CMK (cell line): ENCODE results near the gene DPF3.

Experiments used
- DNase-seq: peaks from one replicate; pipeline ENCODE4 v3.0.0-alpha.2; 2010; ENCODE audit warnings: low read depth

DPF3 gene

GRCh38 chr14:72614891-72615415 lies 278.9 kb downstream of the DPF3 start:
- no peak for DNase-seq

DNA sequence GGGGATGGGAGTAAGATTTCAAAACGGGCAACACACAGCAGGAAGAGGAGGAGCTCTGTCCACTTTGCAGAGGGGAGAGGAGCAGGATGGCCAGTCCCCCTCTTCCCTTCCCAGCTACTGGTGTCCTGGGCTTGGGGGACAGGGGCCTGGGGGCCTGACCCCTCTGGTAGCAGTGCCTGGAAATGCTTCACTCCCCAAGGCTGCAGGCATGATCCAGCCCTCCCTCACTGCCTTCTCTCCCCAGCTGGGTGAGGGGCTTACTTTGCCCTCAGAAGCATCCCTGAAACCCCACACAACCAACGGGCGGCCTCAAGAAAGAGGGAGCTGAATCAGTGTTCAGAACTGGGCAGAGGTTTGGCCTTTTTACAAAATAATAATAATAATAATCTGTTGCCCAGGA lies 279.5 kb downstream of the DPF3 start:
- DNase-seq = no peak

DNA sequence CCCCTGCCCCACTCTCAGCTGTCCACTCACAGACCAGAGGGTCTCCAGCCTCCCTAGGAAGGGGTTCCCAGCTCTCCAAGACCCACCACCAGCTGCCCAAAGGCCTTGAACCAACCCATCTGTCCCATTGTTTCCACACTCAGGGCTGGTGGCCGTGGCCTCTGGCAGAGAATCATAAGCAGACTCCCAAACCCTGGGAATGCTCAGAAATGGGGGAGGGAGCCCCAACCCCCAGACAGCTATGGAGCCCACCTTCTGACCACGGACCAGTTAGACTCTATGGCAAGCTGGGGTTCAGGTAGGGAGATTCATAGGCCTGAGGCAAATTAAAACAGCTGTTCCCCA lies 280.0 kb downstream of the DPF3 start:
- no peak for DNase-seq

DNA sequence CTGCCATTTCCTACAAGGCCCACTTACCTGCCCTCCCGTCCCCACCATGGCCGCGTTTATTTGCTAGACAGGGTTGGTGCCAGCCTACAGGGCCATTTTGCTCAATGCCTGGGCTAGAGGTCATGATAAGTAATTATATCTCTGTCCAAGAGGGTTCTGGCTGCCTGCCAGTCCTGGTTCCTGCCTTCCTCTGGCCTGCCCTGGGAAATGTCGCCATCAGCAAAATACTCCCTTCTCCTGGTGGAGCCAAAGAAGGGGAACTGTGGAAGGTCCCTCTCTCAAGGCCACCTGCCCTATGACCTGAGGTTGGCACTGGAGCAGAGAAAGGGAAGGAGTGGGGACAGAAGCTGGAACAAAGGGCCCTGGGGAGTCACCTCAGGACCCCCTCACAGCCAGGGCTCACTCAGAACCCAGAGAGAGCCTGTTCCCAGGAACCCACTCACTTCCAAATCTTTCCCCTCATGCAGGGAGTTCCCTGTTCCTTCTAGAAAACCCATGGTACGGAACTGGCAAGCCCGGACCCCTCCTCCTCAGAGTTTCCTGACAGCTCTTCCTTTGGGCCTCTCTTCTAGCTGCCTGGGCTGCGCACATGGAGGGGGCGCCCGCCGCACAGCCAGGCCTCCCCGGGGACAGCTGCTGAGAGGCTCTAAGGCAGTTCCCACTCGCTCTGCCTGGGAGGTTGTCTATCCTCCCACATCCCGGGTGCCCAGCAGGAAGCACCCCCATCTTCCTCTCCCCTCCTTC lies 280.5 kb downstream of the DPF3 start:
- DNase-seq = no peak

- DNase-seq = no peak
Observed at GRCh38 chr14:72612041-72612440, 281.9 kb downstream of the DPF3 start.

DNA sequence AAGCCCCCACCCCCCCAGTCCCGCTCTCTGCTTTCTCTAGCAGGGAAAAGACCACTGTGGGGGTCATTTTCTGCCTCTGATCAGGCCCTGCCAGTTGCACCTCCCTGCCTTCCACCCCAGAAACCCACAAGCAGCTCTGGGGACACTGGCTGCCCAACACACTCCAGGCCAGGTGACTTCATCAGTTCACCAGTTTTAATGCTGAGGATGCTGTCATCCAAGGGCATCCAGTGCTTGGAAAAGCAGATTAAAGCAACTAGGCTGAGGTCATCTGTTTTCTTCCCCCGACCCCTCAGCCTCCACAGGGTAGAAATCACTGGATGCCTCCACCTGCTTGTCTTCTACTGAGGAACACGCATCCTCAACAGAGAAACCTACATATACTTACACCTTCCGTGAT lies 282.4 kb downstream of the DPF3 start:
- no peak for DNase-seq

- no peak for DNase-seq
Observed at GRCh38 chr14:72610831-72611200, 283.1 kb downstream of the DPF3 start.

- no peak for DNase-seq
Observed at GRCh38 chr14:72610096-72610830, 283.6 kb downstream of the DPF3 start.

GRCh38 chr14:72609205-72609916 lies 284.5 kb downstream of the DPF3 start:
- no peak for DNase-seq

DNA sequence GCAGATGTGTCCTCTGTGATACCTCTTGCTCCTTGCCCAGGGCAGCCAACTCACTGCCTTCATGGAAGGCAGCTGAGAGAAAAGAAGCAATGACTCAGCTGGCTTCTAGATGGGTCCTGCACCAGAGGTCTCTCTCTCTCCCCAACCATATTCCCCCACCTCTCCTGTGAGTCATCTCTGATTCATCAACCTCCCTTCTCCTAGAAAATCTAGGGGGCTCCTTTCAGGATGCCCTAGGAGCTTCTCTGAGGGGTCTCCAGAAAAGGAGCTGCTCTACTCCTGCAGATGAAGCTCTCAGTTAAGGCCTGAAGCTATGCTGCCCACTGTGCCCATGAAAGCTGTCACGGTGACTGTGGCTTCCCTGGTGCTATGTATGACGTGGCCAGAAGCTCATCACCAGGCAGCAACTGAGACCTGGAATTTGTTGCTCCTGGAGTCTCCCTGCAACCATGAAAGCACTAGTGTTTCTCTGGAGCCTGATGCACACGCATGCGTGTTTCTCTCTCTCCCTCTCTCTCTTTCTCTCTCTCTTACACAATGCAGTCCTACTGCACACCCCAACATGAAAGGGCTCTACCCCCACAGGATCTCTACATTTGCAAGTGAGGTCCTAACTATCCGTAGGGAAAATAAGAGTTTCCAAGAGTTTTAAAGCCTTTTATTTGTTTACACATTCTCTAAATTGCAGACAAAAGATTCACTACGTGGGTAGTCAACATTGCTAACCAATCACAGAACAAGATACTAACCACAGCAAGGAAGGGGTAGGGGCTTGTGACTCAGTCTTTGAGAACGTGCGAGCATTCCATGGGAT lies 285.3 kb downstream of the DPF3 start:
- DNase-seq = no peak

GRCh38 chr14:72607386-72608130 lies 286.3 kb downstream of the DPF3 start:
- no peak for DNase-seq

DNA sequence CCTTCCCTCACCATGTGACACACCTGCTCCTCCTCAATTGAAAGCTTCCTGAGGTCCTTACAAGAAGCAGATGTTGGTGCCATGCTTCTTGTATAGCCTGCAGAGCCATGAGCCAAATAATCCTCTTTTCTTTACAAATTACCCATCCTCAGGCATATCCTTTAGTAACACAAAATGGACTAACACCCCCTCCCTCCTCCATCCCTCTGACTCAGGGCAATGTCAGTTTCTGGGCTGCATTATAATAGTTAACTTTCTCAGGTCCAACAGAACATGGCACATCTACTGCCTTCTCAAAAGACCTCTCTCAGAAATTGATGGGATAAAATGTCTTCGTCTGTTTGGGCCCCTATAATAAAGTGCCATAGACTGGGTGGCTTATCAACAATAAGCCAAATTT lies 287.0 kb downstream of the DPF3 start:
- no peak for DNase-seq

DNA sequence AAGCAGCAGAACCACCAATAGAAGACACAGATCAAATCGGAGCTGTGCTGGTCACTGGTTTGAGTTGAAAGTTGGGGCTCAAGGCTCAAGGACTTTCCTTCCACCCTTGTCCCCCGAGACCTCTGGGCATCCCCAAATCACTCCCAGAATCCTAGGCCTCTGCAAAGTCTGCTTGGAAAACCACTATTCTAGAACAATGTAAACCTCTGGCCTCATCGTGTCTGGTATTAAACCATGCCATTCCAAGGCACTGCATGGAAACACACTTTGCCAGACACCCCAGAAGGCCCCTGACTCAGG lies 288.0 kb downstream of the DPF3 start:
- DNase-seq = no peak

GRCh38 chr14:72605096-72605920 lies 288.6 kb downstream of the DPF3 start:
- DNase-seq = no peak

DNA sequence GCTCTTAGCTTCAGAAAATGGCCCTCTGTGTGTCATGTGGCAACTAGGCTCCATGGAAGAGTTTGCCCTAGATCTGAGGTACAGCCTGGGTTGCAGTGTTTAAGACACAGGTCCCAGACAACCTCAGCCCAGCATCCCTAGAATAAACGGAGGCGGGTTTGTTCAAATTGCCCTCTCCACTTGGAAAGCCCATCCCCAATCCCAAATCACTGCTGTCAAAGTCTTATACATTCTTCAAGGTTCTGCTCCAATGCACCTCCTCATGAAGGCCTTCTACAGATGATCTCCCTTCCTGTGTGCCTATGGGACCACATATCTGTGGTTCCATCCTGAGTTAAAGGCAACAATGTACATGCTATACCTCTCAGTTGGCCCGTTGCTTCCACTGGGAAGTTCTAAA lies 289.8 kb downstream of the DPF3 start:
- no peak for DNase-seq

GRCh38 chr14:72603639-72604038 lies 290.3 kb downstream of the DPF3 start:
- no peak for DNase-seq

DNA sequence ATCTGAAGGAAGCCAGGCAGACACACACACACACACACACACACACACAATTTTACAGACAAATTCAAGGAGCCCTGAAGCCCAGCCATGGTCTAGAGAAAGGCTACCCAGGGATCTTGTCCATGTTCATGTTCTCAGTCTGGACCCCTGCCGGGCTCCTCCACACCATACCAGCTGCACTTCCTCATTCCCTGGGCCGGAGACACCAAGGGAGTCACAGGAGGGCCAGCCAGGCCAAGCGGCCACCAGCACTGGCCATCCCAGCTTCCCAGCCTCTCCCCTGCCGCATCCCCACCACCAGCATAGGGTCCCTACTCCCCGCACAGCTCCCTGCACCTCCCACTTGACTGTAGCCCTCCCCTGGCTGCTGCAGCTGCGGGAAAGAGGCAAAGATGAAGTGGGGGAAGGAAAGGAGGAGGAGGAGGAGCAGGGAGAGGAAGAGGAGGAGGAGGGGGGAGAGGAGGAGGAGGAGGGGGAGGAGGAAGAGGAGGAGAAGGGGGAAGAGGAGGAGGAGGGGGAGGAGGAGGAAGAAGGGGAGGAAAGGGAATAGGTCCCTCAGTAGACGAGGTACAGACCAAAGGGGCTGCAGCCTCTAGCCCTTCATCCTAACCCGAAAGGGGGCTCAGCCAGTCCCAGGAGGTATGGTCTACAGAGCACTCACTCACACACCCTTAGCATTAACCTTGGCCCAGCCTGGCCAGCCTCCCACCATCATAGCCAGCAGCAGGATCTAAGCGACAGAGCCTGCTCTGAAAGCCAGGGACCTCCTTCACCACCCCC lies 293.2 kb downstream of the DPF3 start:
- DNase-seq = no peak

GRCh38 chr14:72599579-72600470 lies 294.1 kb downstream of the DPF3 start:
- DNase-seq = peak; percentile 54

DNA sequence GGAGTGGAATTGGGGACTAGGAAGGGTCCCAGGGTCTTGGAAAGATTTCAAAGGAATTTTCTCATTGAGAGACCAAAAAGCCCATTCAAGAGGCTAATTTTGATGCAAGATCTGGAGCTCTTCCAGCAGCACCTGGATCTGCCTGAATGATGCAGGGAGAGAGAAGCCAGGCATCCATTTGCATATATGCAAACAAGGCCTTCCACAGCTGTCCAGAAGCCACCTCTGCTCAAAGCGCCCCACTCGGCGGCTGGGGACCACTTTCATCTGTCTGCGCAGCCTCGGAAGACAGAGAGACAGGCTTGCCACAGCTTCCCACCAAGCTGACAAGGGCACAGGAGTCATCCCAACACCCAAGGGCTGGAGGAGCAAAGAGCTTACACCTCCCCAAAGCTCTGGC lies 295.6 kb downstream of the DPF3 start:
- DNase-seq = no peak
